ENCODE results near the gene ASCL2. TPM values are rescaled to one million over a fixed set of nuclear protein-coding genes. Genes with fewer than 3 reads are reported as not detected.

ASCL2 gene
- total and polyA plus RNA-seq, 10 of the 15 experiments (the other 5 are each of a cell fraction or from before 2014, with no cell fraction given), result not detected

DNA sequence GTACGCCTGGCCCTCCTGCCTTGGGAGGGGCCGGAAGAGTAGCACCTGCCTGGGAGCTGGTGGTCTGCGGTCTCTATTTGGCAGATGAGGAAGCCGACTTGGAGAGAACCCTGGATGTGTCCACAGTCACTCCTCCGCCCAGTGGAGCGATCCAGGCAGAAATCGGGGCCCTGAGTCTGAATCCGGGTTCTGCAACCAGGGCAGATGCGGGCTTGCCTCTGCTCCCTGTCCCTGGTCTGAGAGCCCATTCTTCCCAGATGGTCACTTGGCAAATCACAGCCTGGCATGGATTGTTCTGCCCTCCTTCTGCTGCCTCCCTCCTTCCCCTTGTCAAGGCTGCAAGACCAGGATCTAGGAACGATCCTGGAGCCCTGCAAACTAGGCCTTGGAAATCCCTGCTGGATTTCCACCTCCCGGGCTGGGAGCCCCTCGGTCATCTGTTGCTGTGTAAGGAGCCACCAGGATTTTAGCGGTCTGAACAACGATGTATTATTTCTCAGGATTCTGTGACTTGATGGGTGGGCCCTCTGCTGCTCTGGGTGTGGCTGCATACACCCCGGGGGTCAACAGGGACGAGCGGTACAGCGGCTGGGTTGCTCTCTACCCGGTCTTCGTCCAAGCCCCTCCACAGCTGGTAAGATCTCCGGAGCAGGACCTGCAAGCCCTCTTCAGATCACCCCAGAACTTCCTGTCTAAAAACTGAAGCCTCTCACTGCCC is 2.0 kb upstream of the ASCL2 start:
- intact Hi-C loops (cut with micrococcal nuclease; ENCODE audit: unreplicated experiment), result no loop called here
- ChIA-PET CTCF (interaction anchor here (0.7 kb wide), 1 partner anchor 33 kb away, joined by 3 read pairs; no protein-coding TSS in a partner anchor), POLR2A (no interaction called here), SMC1A (ENCODE audit: uncharacterized antibody, unreplicated experiment) (no interaction called here), RAD21 (ENCODE audit: unreplicated experiment) (no interaction called here)
- DNase-seq (ENCODE audit: low read depth, low spot score), result no peak
- Histone ChIP-seq H3K36me3 (ENCODE audit: control insufficient read depth in 2 of 2, insufficient read depth in 2 of 2, low read length in 1 of 2) (no peaks in the 10 kb centered on the region), H4K20me1 (ENCODE audit: control insufficient read depth, insufficient read depth) (no peaks in the 10 kb centered on the region), H3K4me2 (ENCODE audit: control insufficient read depth, insufficient read depth) (no peak overlapping the region), H3K27me3 (replicated peaks in 1 of 2; ENCODE audit: control insufficient read depth in 2 of 2, insufficient read depth in 2 of 2, low read length in 1 of 2) (no peaks in the 10 kb centered on the region; a peak in 2 of 4 replicates), H3K9me3 (replicated peaks; ENCODE audit: control insufficient read depth, insufficient read depth, low read length) (no peaks in the 10 kb centered on the region; the same call in 2 of the 3 replicates), H3K9ac (ENCODE audit: control insufficient read depth, insufficient read depth, low read length) (no peak overlapping the region), H3K79me2 (ENCODE audit: control insufficient read depth, insufficient read depth, low read length) (no peaks in the 10 kb centered on the region), H3K27ac (ENCODE audit: control insufficient read depth, insufficient read depth) (no peak overlapping the region), H2AFZ (ENCODE audit: control insufficient read depth, low read depth, low read length) (no peak overlapping the region), H3K4me3 (no peak overlapping the region), H3K4me1 (ENCODE audit: control insufficient read depth, insufficient read depth, low read length) (no peaks in the 10 kb centered on the region)
- 51% methylated on average over 21 of the region's 21 CpGs for WGBS (ENCODE audit: insufficient coverage, insufficient replicate concordance, low lambda C conversion rate, missing lambda C conversion rate)
- ATAC-seq, result no peak
- no TSS peak for BruUV-seq (replicated peaks)
- in situ Hi-C loops (cut with MboI), result no loop called here
- TF ChIP-seq EED (IDR thresholded peaks at IDR 0.05; ENCODE audit: low read depth), result no peak
- TF ChIP-seq, protein P1, sequence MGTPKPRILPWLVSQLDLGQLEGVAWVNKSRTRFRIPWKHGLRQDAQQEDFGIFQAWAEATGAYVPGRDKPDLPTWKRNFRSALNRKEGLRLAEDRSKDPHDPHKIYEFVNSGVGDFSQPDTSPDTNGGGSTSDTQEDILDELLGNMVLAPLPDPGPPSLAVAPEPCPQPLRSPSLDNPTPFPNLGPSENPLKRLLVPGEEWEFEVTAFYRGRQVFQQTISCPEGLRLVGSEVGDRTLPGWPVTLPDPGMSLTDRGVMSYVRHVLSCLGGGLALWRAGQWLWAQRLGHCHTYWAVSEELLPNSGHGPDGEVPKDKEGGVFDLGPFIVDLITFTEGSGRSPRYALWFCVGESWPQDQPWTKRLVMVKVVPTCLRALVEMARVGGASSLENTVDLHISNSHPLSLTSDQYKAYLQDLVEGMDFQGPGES (IDR thresholded peaks at IDR 0.05), result no peak
- no peak for TF ChIP-seq BCL11A (IDR thresholded peaks at IDR 0.05; ENCODE audit: low read depth, low read length)
- no peak for TF ChIP-seq RFX5 (IDR thresholded peaks at IDR 0.05; ENCODE audit: low read depth, low read length)
- no peak for TF ChIP-seq NFIC (IDR thresholded peaks at IDR 0.05; ENCODE audit: low read depth, low read length)
- TF ChIP-seq, protein P2, sequence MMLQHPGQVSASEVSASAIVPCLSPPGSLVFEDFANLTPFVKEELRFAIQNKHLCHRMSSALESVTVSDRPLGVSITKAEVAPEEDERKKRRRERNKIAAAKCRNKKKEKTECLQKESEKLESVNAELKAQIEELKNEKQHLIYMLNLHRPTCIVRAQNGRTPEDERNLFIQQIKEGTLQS (IDR thresholded peaks at IDR 0.05; ENCODE audit: borderline replicate concordance, extremely low read depth, low read depth, low read length), result no peak
- TF ChIP-seq NFXL1 (IDR thresholded peaks at IDR 0.05; ENCODE audit: borderline replicate concordance), result no peak
- TF ChIP-seq MTA2 (IDR thresholded peaks at IDR 0.05; ENCODE audit: low read depth), result no peak
- no peak for TF ChIP-seq HDGF (IDR thresholded peaks at IDR 0.05)
- no peak for TF ChIP-seq EGR1 (IDR thresholded peaks at IDR 0.05; ENCODE audit: borderline replicate concordance in 1 of 2, low read depth in 2 of 2, low read length in 2 of 2)
- TF ChIP-seq POLR2AphosphoS5 (IDR thresholded peaks at IDR 0.05; ENCODE audit: low read length), result no peak
- FAIRE-seq, result no peak
